CD4-positive, alpha-beta T cell treated with Interleukin-6 for 4 hours (primary cell): ENCODE measurements around the gene ZDBF2.
A peak's percentile ranks its signal among the peaks of the same experiment; 100 is the strongest.
"Not testable (repeated sequence)": the region's sequence is repeated elsewhere in the genome, so short reads cannot be mapped to it uniquely, and the experiment has no call there.

ENCODE experiments used
- DNase-seq: peaks from one replicate; pipeline ENCODE4 v3.0.0-alpha.2; 2020; ENCODE audit warnings: mixed read lengths

ZDBF2 gene

DNA sequence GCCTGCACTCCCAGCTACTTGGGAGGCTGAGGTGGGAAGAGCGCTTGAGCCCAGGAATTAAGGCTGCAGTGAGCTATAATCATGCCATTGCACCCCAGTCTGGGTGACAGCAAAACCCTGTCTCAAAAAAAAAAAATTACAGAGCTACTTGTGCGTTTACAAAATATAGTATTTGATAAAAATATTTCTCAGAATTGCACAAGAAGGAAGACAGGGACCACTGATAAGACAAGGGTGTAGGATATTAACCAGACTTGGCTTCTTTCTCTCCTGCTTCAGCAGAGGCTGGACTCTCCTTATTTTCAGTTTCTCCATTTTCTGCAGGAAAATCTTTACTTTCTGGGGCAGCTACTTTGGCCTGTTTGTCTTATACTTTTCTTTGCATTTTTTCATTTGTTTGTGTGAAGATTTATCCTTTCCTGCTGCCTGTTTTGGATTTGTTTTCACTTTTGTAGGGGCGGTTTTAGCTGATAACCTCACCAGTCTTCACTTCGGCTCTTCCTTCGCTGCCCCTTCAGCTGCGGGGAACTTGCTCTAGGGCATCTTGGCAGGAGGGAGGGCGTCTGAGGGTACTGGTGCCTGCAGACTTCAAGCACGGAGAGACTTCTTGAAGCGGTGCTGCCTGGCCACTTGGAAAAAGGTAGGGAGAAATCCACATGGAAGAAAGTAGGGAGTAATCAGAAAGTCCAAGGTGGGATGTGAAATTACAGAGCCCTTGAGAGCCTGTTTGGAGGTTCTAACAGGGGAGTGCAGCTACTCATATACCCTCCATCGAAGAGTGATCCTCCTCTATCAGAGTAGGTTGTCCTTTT is 14.9 kb upstream of the ZDBF2 start:
- no peak for DNase-seq

DNA sequence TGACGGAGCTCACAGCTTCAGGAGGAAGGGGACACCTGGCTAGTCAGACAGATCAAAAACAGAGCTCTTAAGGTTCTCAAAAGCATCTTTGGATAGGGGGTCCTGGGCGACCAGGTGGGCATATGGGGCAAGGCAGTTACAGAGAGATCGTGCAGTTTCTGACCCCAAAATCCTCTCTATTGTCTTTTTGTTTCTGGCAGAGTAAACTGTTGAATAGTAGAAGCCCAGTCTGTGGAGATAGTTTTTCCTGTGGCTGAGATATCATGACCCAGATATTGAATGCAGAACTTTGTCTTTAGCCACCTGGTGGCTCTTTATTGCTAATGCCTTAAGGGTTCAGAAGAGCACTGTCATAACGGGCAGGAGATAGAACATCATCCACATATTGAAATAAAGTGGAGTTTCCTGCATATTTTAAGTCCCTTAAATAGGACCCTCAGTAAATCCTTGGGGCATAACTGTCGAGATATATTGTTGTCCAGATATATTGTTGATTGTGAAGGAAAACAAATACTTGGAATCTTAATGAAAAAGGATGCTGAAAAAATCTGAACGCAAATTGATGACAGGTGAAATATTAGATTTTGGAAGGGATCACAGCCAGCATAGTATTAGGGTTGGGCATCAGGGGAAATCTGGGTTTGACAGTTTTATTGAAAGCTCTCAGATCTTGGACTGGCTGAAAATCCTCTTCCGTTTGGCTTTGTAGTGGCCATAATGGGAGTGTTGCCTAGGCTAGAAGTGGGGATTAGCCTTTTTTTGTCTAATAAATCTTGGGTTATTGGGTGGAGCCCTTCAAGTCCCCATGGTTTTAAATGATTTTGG is 14.1 kb upstream of the ZDBF2 start:
- no peak for DNase-seq

DNA sequence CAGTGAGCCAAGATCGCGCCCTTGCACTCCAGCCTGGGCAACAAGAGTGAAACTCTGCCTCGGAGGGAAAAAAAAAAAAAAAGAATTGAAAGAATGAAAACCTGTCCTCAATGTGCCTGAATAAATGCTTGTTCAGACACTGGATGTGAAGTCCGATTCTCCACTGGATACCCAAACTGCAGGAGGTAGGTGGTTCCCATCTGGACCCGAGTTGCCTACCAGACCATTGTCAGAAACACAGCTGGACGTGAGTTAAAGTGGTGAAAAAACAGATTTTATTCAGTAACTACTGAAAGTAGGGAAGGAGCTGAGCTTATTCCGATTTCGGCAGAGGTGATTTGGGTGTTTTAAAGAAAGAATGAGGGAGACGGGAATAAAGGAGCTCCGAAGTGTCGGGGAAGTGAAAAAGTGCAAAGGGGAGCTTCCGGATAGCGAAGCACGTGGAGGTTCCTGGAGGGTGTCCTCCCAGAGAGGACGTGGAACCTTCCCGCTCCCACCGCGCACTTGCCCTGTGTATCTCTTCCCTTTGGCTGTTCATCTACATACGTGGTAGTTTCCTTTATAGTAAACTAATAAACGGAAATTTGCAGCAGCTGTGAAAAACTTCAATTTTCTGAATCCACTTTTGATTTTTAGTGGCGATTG is 10.4 kb upstream of the ZDBF2 start:
- DNase-seq: no peak

DNA sequence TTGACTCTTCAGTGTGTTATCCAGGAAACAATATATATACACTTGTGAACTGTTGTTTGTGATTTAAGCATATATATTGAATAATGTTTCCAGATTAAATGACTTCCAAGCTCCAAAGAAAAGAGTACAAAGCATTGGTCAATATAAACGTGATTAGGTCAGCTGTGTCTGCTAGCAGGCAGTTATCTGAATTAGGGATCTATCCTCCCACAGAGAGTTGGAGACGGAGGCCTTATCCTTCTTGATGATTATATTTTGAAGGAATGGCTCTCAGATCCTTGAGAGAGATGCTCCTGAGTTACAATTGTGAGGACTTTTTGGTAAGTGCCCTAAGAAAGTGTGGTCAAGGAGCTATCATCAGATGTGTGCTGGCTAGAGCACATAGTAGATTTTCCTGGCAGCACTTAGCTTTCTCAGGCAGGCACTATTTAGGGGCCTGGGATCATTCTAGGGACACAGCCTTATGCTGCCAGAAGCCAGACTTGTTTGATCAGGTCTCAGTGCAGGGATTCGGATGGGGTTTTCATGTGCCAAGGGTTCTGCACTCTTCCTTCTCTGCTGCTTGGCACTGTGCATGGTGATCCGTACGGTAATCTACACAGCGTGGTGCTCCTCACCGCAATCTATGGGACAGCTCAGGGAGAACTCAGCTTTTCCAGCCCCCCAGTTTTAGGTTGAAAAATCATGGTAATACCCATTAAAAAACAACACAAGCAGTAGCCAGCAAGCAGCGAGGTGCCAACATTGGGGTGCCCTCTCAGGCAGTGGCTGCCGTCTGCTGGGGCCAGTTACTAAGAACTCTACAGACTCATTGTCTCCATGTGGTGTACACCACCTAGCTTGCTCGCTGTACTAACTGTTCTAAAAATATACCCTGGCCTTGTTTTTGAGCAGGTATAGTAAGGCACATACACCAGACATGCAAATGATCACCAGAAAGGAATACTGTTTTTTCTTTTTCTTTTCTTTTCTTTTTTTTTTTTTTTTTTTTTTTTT is 8.0 kb upstream of the ZDBF2 start:
- DNase-seq: no peak

DNA sequence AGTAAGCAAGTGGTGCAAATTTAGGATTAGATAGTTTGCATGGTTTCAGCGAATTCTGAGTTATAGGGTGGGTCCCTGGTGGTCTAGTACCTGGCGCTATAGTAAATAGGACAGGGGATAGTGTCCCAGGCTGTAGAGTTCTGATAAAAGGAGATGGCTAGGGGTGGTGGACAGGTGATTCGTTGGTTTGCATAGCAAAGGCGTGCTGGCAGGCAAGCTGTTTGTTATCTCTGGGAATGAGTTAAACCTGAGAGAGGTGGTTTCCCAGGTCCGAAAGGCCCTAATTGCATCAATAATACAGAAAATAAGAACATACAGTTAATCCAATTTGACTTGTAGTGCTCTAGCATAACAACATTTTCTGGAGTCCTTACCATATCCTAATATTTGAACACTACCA is 6.9 kb upstream of the ZDBF2 start:
- DNase-seq: no peak

DNA sequence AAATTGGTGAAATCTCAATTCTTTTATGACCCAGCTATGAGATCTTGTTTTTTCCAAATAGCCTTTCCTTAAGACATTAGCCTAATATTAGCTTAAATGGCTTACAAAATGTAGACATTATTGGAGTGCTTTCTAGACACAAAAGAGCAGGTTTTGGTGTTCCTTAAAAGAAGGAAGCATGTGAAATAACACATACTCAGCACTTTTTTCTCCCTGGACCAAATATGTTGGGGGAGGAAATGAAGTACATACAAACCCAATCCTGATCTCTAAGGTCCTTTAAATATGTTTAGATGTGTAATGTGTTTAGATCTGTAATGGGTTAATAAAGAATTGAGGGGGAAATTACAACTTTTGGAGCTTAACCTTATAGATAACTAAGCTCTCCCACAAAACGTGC is 3.4 kb upstream of the ZDBF2 start:
- no peak for DNase-seq

DNA sequence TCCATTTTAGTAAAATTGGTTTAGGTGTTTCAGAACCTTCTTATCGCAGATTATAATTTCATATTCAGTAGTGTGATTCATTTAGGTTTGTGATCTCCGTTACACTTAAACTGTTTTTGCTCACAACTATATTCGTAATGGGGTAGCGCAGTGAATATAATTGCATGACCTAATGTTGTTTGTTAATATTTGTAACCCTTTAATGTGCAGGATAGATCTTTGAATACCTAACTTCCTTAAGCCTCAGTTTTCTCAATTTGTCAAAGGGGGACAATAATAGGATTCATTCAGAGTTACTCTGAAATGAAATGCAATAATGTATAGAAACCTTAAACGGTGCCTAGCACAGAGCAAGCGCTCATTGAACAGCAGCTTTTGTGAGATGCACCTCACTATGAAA is 558 bp upstream of the ZDBF2 start:
- no peak for DNase-seq

DNA sequence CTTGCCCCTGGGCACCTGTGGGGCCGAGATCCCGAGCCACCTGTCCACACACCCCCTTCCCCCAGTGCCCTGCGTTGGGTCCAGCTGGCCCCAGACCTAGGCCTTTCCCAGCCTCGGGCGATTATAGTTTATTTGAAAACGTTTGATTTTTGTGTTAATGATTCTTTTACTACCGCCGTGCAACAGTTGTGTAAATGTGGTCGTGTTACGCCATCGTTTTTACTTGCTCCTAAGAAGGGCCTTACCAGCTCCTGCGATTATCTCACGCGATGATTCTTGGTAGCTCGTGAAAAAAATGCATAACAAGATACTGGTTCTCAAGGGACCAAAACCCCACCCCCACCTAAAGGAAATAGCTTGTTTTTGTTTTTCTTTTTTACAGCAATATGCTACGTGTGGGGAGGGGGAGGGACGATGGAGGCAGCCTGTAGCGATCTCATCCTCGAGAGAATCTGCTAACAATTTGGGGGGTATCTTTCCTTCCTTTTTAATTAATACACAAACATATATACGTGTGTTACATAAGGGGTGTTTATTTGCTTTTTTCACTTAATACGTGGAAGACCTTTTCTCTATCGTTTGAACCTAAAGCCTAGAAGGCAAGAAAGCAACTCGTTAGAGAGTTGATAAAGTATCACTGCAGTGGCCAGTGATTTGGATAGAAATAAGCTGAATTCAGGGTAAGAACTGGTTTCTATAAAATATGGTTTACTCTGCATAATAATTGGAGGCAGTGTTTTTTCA is 1.0 kb downstream of the ZDBF2 start:
- peak; percentile 14 for DNase-seq

DNA sequence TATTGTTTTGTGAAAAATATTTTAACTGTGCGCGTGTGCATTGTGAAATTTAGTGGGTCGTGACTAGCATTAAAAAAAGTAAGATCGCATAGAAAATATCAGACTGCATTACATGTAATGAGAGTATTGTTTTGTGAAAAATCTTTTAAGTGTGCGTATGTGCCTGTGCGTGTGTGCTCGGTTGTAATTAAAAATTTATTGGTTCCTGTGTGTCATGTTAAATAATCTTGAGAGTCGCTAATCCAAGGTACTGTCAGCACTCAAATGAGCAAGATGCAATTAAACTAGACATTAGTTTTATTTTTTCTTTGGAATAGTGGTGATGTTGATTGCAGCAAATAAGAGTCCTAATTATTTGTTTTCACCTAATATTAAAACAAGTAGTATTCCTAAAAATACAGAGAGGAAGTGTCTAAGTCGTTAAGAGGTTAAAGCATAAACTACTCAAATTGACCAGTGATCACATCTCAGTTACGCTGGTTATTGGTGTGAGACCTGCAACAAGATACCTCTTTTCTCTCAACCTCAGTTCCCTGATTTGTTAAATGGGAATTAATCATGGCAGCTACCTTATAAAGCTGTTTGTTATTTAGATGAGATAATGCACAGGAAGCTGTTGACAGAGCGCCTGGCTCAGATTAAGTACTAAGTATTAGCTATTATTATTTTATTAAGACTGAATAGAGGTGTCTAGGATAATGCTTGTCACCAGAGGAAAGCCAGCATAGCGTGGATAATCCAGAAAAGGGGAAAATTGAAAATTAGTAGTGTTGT is 1.9 kb downstream of the ZDBF2 start:
- no peak for DNase-seq

DNA sequence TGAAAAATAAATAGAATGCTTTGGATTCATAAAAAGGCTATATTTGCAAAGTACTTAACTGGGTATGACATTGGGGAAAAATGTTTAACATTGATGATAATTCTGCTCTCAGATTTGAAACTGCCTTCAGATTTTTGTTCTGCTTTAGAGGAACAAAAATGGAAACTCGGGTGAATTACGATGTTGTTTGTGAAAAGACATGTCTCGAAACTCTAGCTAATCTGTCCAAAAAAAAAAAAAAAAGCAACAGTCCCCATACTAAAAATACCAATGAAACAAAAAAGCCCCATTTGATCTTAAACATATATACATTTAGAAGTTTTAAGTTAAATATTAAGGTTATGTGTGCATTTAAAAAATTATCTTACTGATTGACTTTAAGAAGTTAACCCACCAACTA is 3.0 kb downstream of the ZDBF2 start:
- DNase-seq: no peak

DNA sequence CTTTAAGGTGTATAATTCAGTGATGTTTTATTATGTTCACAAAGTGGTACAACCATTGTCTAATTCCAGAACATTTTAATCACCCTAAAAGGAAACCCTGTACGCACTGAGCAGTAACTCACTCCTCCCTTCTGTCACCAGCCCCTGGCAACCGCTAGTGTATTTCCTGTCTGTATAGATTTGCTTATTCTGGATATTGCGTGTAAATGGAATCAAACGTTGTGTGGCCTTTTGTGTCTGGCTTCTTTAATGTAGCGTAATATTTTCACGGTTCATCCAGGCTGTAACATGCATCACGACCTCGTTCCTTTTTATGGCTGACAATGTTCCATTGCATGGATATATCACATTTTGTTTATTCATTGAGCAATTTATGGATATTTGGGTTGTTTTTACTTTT is 8.3 kb downstream of the ZDBF2 start:
- DNase-seq: no peak

DNA sequence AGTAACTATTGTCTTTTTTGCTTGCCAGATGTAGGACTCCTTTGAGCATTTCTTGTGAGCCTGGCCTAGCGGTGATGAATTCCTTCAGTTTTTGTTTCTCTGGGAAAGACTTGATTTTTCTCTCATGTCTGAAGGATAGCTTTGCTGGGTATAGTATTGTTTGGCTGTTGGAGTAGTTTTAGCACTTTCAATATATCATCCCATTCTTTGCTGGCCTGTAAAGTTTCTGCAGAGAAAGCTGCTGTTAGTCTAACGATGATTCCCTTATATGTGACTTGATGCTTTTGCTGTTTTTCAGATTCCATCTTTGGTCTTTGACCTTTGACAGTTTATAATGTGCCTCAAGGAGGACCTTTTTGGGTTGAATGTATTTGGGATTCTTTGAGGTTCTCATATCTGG is 12.7 kb downstream of the ZDBF2 start:
- DNase-seq: no peak

DNA sequence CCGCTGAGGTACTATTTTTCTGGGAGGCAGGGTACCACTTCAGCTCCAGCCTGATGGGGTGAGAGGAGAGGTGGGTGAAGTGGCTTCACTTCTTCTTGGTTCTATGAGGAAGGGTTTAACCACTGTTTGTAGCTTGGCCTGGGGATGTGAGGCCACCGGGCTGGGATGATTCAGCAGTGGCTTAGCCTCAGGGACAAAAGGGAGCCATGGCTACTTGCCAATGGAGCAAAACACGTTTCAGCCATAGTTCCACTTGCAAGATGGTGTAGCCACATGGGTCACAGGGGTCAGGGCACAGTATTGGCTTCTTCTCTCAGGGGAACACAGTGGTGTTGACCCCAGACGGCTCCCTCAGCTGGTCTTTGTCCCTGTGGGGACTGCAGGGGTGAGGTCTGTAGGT is 14.9 kb downstream of the ZDBF2 start:
- no peak for DNase-seq

DNA sequence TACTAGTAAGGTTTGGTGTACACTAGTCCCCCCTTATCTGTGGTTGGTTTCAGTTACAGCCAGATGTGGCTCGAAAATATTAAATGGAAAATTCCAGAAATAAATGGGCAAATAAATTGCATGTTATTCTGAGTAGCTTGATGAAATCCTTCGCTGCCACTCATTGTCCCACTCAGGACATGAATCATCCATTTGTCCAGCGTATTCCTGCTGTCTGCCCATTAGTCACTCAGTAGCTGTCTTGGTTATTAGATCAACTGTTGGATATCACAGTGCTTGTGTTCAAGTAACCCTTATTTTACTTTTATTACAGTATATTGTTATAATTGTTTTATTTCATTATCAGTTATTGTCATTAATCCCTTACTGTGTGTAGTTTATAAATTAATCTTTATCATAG is 21.7 kb downstream of the ZDBF2 start:
- no peak for DNase-seq

DNA sequence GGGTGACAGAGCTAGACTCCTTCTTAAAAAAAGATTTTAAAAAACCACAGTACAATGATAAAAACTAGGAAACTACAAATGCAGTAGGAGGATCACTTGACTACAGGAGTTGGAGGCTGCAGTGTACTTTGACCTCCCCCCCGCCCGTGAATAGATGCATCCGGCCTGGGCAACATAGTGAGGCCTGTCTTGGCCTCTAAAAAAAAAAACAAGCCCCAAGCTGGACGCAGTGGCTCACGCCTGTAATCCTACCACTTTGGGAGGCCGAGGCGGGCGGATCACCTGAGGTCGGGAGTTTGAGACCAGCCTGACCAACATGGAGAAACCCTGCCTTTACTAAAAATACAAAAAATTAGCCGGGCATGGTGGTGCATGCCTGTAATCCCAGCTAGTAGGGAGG is 25.1 kb downstream of the ZDBF2 start:
- not testable (repeated sequence) for DNase-seq

DNA sequence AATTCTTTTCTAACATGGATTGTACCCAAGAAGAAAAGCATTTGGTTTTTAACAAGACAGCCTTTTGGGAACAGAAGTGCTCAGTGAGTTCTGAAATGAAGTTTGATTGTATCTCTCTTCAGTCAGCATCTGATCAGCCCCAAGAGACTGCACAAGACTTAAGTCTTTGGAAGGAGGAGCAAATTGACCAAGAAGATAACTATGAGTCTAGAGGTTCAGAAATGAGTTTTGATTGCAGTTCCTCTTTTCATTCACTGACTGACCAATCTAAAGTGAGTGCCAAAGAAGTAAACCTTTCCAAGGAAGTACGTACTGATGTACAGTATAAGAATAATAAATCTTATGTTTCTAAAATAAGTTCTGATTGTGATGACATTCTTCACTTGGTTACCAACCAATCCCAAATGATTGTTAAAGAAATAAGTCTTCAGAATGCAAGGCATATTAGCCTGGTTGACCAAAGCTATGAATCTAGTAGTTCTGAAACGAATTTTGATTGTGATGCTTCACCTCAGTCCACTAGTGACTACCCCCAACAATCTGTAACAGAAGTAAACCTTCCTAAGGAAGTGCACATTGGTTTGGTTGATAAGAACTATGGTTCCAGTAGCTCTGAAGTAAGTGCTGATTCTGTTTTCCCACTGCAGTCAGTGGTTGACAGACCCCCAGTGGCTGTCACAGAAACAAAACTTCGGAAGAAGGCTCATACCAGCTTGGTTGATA is 31.2 kb downstream of the ZDBF2 start:
- no peak for DNase-seq

DNA sequence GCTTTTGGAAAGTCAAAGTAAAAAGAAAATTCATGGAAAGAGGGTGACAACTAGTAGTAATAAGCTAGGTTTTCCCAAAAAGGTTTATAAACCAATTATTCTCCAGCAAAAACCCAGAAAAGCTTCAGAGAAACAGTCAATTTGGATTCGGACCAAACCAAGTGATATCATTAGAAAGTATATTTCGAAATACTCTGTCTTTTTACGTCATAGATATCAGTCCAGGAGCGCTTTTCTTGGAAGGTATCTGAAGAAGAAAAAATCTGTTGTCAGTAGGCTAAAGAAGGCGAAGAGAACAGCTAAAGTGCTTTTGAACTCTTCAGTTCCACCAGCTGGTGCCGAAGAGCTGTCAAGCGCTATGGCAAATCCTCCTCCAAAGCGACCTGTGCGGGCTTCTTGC is 36.6 kb downstream of the ZDBF2 start:
- DNase-seq: no peak

DNA sequence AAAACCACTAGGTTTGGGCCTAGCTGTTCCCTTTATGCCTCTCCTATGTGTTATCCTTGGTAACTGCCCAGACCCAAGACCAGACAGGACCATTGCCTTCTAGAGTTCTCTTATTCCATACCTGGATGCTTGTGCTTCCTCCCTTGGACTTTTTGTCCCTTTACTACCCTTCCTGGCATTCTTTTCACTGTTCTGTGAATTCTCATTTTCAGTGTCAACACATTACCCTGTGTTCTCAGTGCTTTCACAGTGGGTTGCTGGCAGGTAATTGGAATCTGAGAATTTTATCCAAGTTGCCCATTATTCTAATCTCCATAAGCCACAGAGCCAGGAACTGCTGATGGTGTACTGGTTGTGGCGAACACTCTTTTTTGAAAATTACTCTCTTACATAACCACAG is 41.7 kb downstream of the ZDBF2 start:
- no peak for DNase-seq

DNA sequence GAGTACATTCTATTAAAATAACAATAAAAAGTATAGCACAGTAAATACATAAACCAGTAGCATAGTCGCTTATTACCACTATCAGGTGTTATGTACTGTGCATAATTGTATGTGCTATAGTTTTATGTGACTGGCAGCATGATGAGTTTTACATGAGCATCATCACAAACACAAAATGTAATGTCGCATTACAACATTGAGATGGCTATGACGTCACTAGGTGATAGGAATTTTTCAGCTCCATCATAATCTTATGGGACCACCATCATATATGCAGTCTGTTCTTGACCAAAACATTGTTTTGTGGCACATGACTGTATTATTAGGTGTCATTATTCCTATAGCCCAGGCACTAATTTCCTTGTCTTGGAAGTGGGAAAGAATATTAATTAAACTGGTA is 48.6 kb downstream of the ZDBF2 start:
- no peak for DNase-seq

DNA sequence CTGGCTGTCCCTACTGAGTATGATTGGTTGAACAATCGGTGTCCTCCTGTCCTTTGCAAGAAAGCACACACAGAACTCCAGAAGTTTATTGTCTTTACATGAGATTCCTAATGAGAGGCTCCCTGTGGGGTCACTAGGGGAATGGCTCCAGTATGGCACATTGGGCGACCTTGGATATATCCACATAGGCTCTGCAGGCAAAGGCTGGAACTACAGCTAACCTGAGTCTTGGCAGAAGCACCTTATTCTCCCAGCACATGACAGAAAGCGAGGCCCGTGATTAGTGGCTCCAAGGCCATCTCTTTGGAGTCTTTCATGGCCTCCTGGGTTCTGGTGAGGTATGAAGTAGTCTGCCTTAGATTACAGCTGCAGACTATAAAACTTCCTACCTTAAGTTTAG is 49.0 kb downstream of the ZDBF2 start:
- no peak for DNase-seq
